K562 (cell line): ENCODE measurements around the gene SDK1.

Experiments
- ARID4B ChIP-seq: sonication (generic); formaldehyde crosslinking; IDR thresholded peaks from 2 replicates; pipeline ENCODE4 v1.8.0; 2022; ENCODE audit warnings: mild to moderate bottlenecking, missing genetic modification reagents
- FOXA1 ChIP-seq: fragments of 450-650 bp; IDR thresholded peaks from 2 replicates; pipeline ENCODE4 v1.6.1; 2016; ENCODE audit warnings: mild to moderate bottlenecking, borderline replicate concordance
- HIVEP1 ChIP-seq: fragments of 250-450 bp; sonication (Bioruptor Pico); IDR thresholded peaks from 2 replicates; pipeline ENCODE4 v1.4.0; 2020; ENCODE audit warnings: mild to moderate bottlenecking
- HMGXB4 ChIP-seq: sonication (generic); formaldehyde crosslinking; IDR thresholded peaks from 2 replicates; pipeline ENCODE4 v1.8.1; 2023; ENCODE audit warnings: mild to moderate bottlenecking, missing genetic modification reagents
- KDM2B ChIP-seq: fragments of 250-450 bp; sonication (Bioruptor Pico); IDR thresholded peaks from 2 replicates; pipeline ENCODE4 v1.8.0; 2021; ENCODE audit warnings: mild to moderate bottlenecking, moderate library complexity
- POLR2A ChIP-seq: fragments of 450-650 bp; conservative IDR thresholded peaks from 2 replicates; pipeline ENCODE4 v1.6.1; 2016
- POLR2AphosphoS5 ChIP-seq: IDR thresholded peaks from 2 replicates; pipeline ENCODE4 v1.6.1; 2011; ENCODE audit warnings: mild to moderate bottlenecking, low read depth, low read length, moderate library complexity; ENCODE audit not compliant: control insufficient read depth, insufficient read depth
- RFX5 ChIP-seq: IDR thresholded peaks from 2 replicates; pipeline ENCODE4 v1.6.1; 2011; ENCODE audit warnings: low read depth, mild to moderate bottlenecking, improper control_type of control experiment, low read length
- ZNF668 ChIP-seq: fragments of 250-450 bp; sonication (Bioruptor Pico); IDR thresholded peaks from 2 replicates; pipeline ENCODE4 v1.8.0; 2022; ENCODE audit warnings: mild to moderate bottlenecking, inconsistent platforms
- TF ChIP-seq, protein P1 (sequence below), 3 experiments: IDR thresholded peaks in 2 of 3; conservative IDR thresholded peaks in 1 of 3; 2 replicates each; pipeline ENCODE4 v1.5.1; 2011 to 2012; ENCODE audit warnings: low read length in 3 of 3, mild to moderate bottlenecking in 3 of 3, control low read depth in 2 of 3, improper control_type of control experiment in 1 of 3, inconsistent platforms in 1 of 3, low read depth in 1 of 3, mixed read lengths in 1 of 3, moderate library complexity in 1 of 3; ENCODE audit not compliant: insufficient read depth in 2 of 3

GRCh38 chr7:4163565-4164203, 862.6 kb downstream of the SDK1 start:
- TF ChIP-seq RFX5 (no peak), FOXA1 (no peak), HMGXB4 (no peak), POLR2A (no peak), ZNF668 (CRISPR knock-in tag) (no peak), KDM2B (CRISPR knock-in tag) (no peak), ARID4B (CRISPR knock-in tag) (no peak), HIVEP1 (CRISPR knock-in tag) (no peak), POLR2AphosphoS5 (no peak)
- TF ChIP-seq, protein P1, sequence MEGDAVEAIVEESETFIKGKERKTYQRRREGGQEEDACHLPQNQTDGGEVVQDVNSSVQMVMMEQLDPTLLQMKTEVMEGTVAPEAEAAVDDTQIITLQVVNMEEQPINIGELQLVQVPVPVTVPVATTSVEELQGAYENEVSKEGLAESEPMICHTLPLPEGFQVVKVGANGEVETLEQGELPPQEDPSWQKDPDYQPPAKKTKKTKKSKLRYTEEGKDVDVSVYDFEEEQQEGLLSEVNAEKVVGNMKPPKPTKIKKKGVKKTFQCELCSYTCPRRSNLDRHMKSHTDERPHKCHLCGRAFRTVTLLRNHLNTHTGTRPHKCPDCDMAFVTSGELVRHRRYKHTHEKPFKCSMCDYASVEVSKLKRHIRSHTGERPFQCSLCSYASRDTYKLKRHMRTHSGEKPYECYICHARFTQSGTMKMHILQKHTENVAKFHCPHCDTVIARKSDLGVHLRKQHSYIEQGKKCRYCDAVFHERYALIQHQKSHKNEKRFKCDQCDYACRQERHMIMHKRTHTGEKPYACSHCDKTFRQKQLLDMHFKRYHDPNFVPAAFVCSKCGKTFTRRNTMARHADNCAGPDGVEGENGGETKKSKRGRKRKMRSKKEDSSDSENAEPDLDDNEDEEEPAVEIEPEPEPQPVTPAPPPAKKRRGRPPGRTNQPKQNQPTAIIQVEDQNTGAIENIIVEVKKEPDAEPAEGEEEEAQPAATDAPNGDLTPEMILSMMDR (IDR thresholded peaks at IDR 0.05 in 2 of 3, conservative IDR thresholded peaks at IDR 0.05 in 1 of 3; ENCODE audit: insufficient read depth in 2 of 3, low read depth in 1 of 3, low read length in 3 of 3): no peak
